ENCODE measurements around the gene CCDC33. TPM values are rescaled to one million over a fixed set of nuclear protein-coding genes. Genes with fewer than 3 reads are reported as not detected.

CCDC33 gene
- total RNA-seq, 1 experiment from 2014 or later, result 0.77 TPM

- H3F3A ChIP-seq (ENCODE audit: low read length, unreplicated experiment), result no peaks in the 10 kb centered on the region
- H3K4me1 ChIP-seq (ENCODE audit: insufficient read depth, low read length), result no peaks in the 10 kb centered on the region
- POLR2A ChIA-PET (ENCODE audit: unreplicated experiment), result no interaction called here
- DNase-seq, result no peak
- no peak overlapping the region for H2AFZ ChIP-seq (ENCODE audit: low read length)
- no peaks in the 10 kb centered on the region for H4K20me1 ChIP-seq (ENCODE audit: low read length)
- no peak overlapping the region for H3K27ac ChIP-seq (ENCODE audit: low read length)
- intact Hi-C loops (cut with micrococcal nuclease), result no loop called here
- BruUV-seq (replicated peaks), result no TSS peak
- H3K9me3 ChIP-seq (ENCODE audit: low read length), result no peaks in the 10 kb centered on the region
- TF ChIP-seq EZH2phosphoT487 (IDR thresholded peaks at IDR 0.05; ENCODE audit: borderline replicate concordance, low read length) (no peak), CTCF (conservative IDR thresholded peaks at IDR 0.05; ENCODE audit: low read depth, low read length) (no peak), EZH2 (IDR thresholded peaks at IDR 0.05; ENCODE audit: low read length, unreplicated experiment) (no peak)
- H3K36me3 ChIP-seq (ENCODE audit: low read depth, low read length), result no peaks in the 10 kb centered on the region
- H3K4me3 ChIP-seq (ENCODE audit: low read length), result no peak overlapping the region
- H3K4me2 ChIP-seq (ENCODE audit: low read length), result no peak overlapping the region
- no peak for ATAC-seq
- no peaks in the 10 kb centered on the region for H3K79me2 ChIP-seq (ENCODE audit: low read length)
- H3K9ac ChIP-seq (ENCODE audit: low read length), result no peak overlapping the region
- no peaks in the 10 kb centered on the region for H3K9me2 ChIP-seq (replicated peaks; ENCODE audit: low read length)
- CTCF ChIA-PET, result no interaction called here
- H3K27me3 ChIP-seq (ENCODE audit: low read length), result peaks cover 24% of the 10 kb centered on the region
These were observed 28.0 kb downstream of the CCDC33 start for GRCh38 chr15:74264081-74264501.

GRCh38 chr15:74265046-74265639, 29.0 kb downstream of the CCDC33 start:
- H2AFZ ChIP-seq (ENCODE audit: low read length), result no peak overlapping the region
- no TSS peak for BruUV-seq (replicated peaks)
- ChIA-PET POLR2A (ENCODE audit: unreplicated experiment) (no interaction called here), CTCF (no interaction called here)
- ATAC-seq, result no peak
- H3K9ac ChIP-seq (ENCODE audit: low read length), result no peak overlapping the region
- H3K9me2 ChIP-seq (replicated peaks; ENCODE audit: low read length), result no peaks in the 10 kb centered on the region
- H3K4me1 ChIP-seq (ENCODE audit: insufficient read depth, low read length), result no peaks in the 10 kb centered on the region
- H3K27me3 ChIP-seq (ENCODE audit: low read length), result peaks cover 22% of the 10 kb centered on the region
- H3K9me3 ChIP-seq (ENCODE audit: low read length), result no peaks in the 10 kb centered on the region
- H3F3A ChIP-seq (ENCODE audit: low read length, unreplicated experiment), result no peaks in the 10 kb centered on the region
- H3K4me3 ChIP-seq (ENCODE audit: low read length), result no peak overlapping the region
- H3K79me2 ChIP-seq (ENCODE audit: low read length), result no peaks in the 10 kb centered on the region
- no peaks in the 10 kb centered on the region for H3K36me3 ChIP-seq (ENCODE audit: low read depth, low read length)
- no peak for TF ChIP-seq EZH2phosphoT487 (IDR thresholded peaks at IDR 0.05; ENCODE audit: borderline replicate concordance, low read length)
- no peak for TF ChIP-seq EZH2 (IDR thresholded peaks at IDR 0.05; ENCODE audit: low read length, unreplicated experiment)
- TF ChIP-seq CTCF (conservative IDR thresholded peaks at IDR 0.05; ENCODE audit: low read depth, low read length), result no peak
- H3K27ac ChIP-seq (ENCODE audit: low read length), result no peak overlapping the region
- intact Hi-C loops (cut with micrococcal nuclease), result no loop called here
- no peak overlapping the region for H3K4me2 ChIP-seq (ENCODE audit: low read length)
- H4K20me1 ChIP-seq (ENCODE audit: low read length), result no peaks in the 10 kb centered on the region
- peak; percentile 26 for DNase-seq

GRCh38 chr15:74268020-74268419, 31.9 kb downstream of the CCDC33 start:
- ATAC-seq, result no peak

More at GRCh38 chr15:74268020-74268419, 31.9 kb downstream of the CCDC33 start:
- no peak for TF ChIP-seq CTCF (conservative IDR thresholded peaks at IDR 0.05; ENCODE audit: low read depth, low read length)
- TF ChIP-seq EZH2phosphoT487 (IDR thresholded peaks at IDR 0.05; ENCODE audit: borderline replicate concordance, low read length), result no peak
- no peak for TF ChIP-seq EZH2 (IDR thresholded peaks at IDR 0.05; ENCODE audit: low read length, unreplicated experiment)
- Histone ChIP-seq H3K27ac (ENCODE audit: low read length) (no peak overlapping the region), H3K9me3 (ENCODE audit: low read length) (no peaks in the 10 kb centered on the region), H3K79me2 (ENCODE audit: low read length) (no peaks in the 10 kb centered on the region), H4K20me1 (ENCODE audit: low read length) (no peaks in the 10 kb centered on the region), H3K4me2 (ENCODE audit: low read length) (no peak overlapping the region), H3K4me3 (ENCODE audit: low read length) (no peak overlapping the region), H3K27me3 (ENCODE audit: low read length) (peaks cover 24% of the 10 kb centered on the region), H2AFZ (ENCODE audit: low read length) (no peak overlapping the region), H3K9me2 (replicated peaks; ENCODE audit: low read length) (no peaks in the 10 kb centered on the region), H3F3A (ENCODE audit: low read length, unreplicated experiment) (no peaks in the 10 kb centered on the region), H3K4me1 (ENCODE audit: insufficient read depth, low read length) (no peaks in the 10 kb centered on the region; the same call in 1 of the 2 replicates), H3K36me3 (ENCODE audit: low read depth, low read length) (no peaks in the 10 kb centered on the region), H3K9ac (ENCODE audit: low read length) (no peak overlapping the region)
- CTCF ChIA-PET, result no interaction called here
- POLR2A ChIA-PET (ENCODE audit: unreplicated experiment), result no interaction called here
- intact Hi-C loops (cut with micrococcal nuclease), result no loop called here
- BruUV-seq (replicated peaks), result no TSS peak
- DNase-seq, result no peak

Measured in PC-3 (cell line).